B cell (primary cell): ENCODE results near the gene WDR43. TPM values are rescaled to one million over a fixed set of nuclear protein-coding genes. Genes with fewer than 3 reads are reported as not detected.

Source experiments
- ATAC-seq: fragments of 200-7000 bp; cut with Tn5 transposase; one replicate; pipeline ENCODE4 v1.10.0; 2021; ENCODE audit warnings: low read depth, mild to moderate bottlenecking, moderate number of reproducible peaks, moderate library complexity
- CTCF ChIA-PET: fragments of 350-600 bp; sonication (Branson Sonifier 250); formaldehyde crosslinking; loops from one replicate; lab custom pipeline; 2021; ENCODE audit warnings: antibody characterized with exemption, inconsistent platforms; lab: Charles Lee
- POLR2A ChIA-PET: fragments of 350-600 bp; sonication (Branson Sonifier 250); formaldehyde crosslinking; loops from one replicate; lab custom pipeline; 2021; ENCODE audit warnings: antibody characterized with exemption; lab: Charles Lee
- DNase-seq: peaks from one replicate; pipeline ENCODE4 v3.0.0; 2013
- H2AFZ ChIP-seq: 2 replicates; pipeline ENCODE4 v1.6.1; 2012; ENCODE audit warnings: mild to moderate bottlenecking, low read depth, low read length; ENCODE audit not compliant: insufficient read depth, poor library complexity, severe bottlenecking
- H3K27ac ChIP-seq, 2 donors: 1 replicate in 1 of 2; 2 replicates in 1 of 2; pipeline ENCODE4 v1.5.1; 2012 to 2013; ENCODE audit warnings: low read length in 2 of 2, mild to moderate bottlenecking in 2 of 2, moderate library complexity in 1 of 2
- H3K27me3 ChIP-seq, 4 experiments: fragments of 200-600 bp in 1 of 4; sonication (generic) in 1 of 4; replicated peaks in 1 of 4; 1 replicate in 2 of 4; 2 replicates in 2 of 4; pipeline versions ENCODE4 v1.6.1 to v1.7.0; 2013 to 2016; ENCODE audit warnings: low read length in 3 of 4, mild to moderate bottlenecking in 2 of 4, mixed read lengths in 1 of 4, moderate library complexity in 1 of 4; ENCODE audit not compliant: insufficient read depth in 4 of 4, control insufficient read depth in 3 of 4; ENCODE audit errors: control extremely low read depth in 1 of 4
- H3K36me3 ChIP-seq, 2 experiments: replicated peaks in 1 of 2; 1 replicate in 1 of 2; 2 replicates in 1 of 2; pipeline versions ENCODE4 v1.6.1 to v1.7.1; 2013; ENCODE audit warnings: low read length in 1 of 2; ENCODE audit not compliant: insufficient read depth in 2 of 2, control insufficient read depth in 1 of 2; ENCODE audit errors: control extremely low read depth in 1 of 2, extremely low read depth in 1 of 2
- H3K4me1 ChIP-seq, 2 donors: fragments of 200-600 bp in 1 of 2; sonication (generic) in 1 of 2; 1 replicate in 1 of 2; 2 replicates in 1 of 2; pipeline versions ENCODE4 v1.5.1 to v1.6.1; 2013 to 2017; ENCODE audit warnings: low read length in 2 of 2; ENCODE audit not compliant: control insufficient read depth in 2 of 2, insufficient read depth in 2 of 2
- H3K4me2 ChIP-seq: replicated peaks from 2 replicates; pipeline ENCODE3; 2012; ENCODE audit warnings: mild to moderate bottlenecking, low read depth, low read length; ENCODE audit not compliant: poor library complexity, severe bottlenecking
- H3K4me3 ChIP-seq, 5 experiments: fragments of 200-600 bp in 1 of 5; sonication (generic) in 1 of 5; 1 replicate in 3 of 5; 2 replicates in 2 of 5; pipeline versions ENCODE4 v1.5.1 to v1.7.0; 2011 to 2016; ENCODE audit warnings: low read length in 4 of 5, mild to moderate bottlenecking in 4 of 5, low read depth in 2 of 5, control low read depth in 1 of 5, moderate library complexity in 1 of 5; ENCODE audit not compliant: insufficient read depth in 1 of 5; ENCODE audit errors: control extremely low read depth in 1 of 5, extremely low read depth in 1 of 5
- H3K79me2 ChIP-seq: fragments of 200-600 bp; sonication (generic); one replicate; pipeline ENCODE4 v1.6.0; 2016; ENCODE audit warnings: low read length; ENCODE audit not compliant: control insufficient read depth, insufficient read depth
- H3K9ac ChIP-seq: fragments of 200-600 bp; sonication (generic); 2 replicates; pipeline ENCODE4 v1.6.1; 2017; ENCODE audit warnings: mild to moderate bottlenecking, low read length, moderate library complexity
- H3K9me3 ChIP-seq, 3 donors: one replicate each; pipeline versions ENCODE4 v1.6.1 to v1.7.1; 2013; ENCODE audit warnings: low read length in 2 of 3; ENCODE audit not compliant: control insufficient read depth in 2 of 3, insufficient read depth in 1 of 3; ENCODE audit errors: control extremely low read depth in 1 of 3
- H4K20me1 ChIP-seq: 2 replicates; pipeline ENCODE4 v1.6.0; 2012; ENCODE audit warnings: mild to moderate bottlenecking, low read length; ENCODE audit not compliant: insufficient read depth, control insufficient read depth, poor library complexity, severe bottlenecking
- H3K27ac Mint-ChIP-seq: one replicate; pipeline ENCODE4 v1.8.0; 2021; ENCODE audit warnings: mixed read lengths
- H3K27me3 Mint-ChIP-seq: one replicate; pipeline ENCODE4 v1.8.0; 2021; ENCODE audit warnings: mixed read lengths
- H3K4me1 Mint-ChIP-seq: one replicate; pipeline ENCODE4 v1.8.0; 2021; ENCODE audit warnings: mixed read lengths
- H3K4me3 Mint-ChIP-seq: one replicate; pipeline ENCODE4 v1.8.0; 2021; ENCODE audit warnings: mixed read lengths
- H3K9me3 Mint-ChIP-seq: one replicate; pipeline ENCODE4 v1.8.0; 2022; ENCODE audit warnings: mixed read lengths; ENCODE audit not compliant: insufficient read depth
- CTCF ChIP-seq: fragments of 200-600 bp; IDR thresholded peaks from one replicate; pipeline ENCODE4 v1.8.0; 2022; ENCODE audit warnings: antibody characterized with exemption, mild to moderate bottlenecking
- EZH2 ChIP-seq: IDR thresholded peaks from 2 replicates; pipeline ENCODE4 v1.6.1; 2012; ENCODE audit warnings: borderline replicate concordance, low read depth, mild to moderate bottlenecking, moderate library complexity, low read length; ENCODE audit not compliant: insufficient read depth, poor library complexity, severe bottlenecking
- WGBS: methylation state at CpG from one replicate; pipeline ENCODE4 v1.1.5; 2013; ENCODE audit warnings: missing lambda C conversion rate; ENCODE audit not compliant: insufficient coverage; 5-methylcytosine and 5-hydroxymethylcytosine counted together
- intact Hi-C: fragments of 100-400 bp; cut with micrococcal nuclease; formaldehyde crosslinking; loops from one replicate; pipeline ENCODE4 v1.10.0; 2022
- polyA plus RNA-seq: library from polyadenylated mRNA; depleted of rRNA; stranded (reverse); fragments of >200 nt; gene quantifications from 2 replicates; pipeline ENCODE4 v1.2.3, GENCODE V29; 2012
- total RNA-seq, 2 donors: library from RNA; stranded (reverse); fragments of 120-200 nt in 1 of 2; gene quantifications; 1 replicate in 1 of 2; 2 replicates in 1 of 2; pipeline versions ENCODE4 v1.2.3 to v1.2.4, GENCODE V29; 2013 to 2022

WDR43 gene
- total and polyA plus RNA-seq, 2 donors (not counting 1 experiment from before 2014, with no cell fraction given) = 22.5 to 51.0 TPM

GRCh38 chr2:28870146-28870891 is 24.1 kb upstream of the WDR43 start, which contains the start of gene TRMT61B:
Gene TRMT61B, minus strand, starts transcription at chr2:28870309. Its CDS starts 32 bp downstream, at chr2:28870277.
- Mint-ChIP-seq H3K27ac (peak within 1 kb of the TSS; percentile 100), H3K4me1 (peaks cover 29% of the 10 kb centered on the region), H3K9me3 (no peaks in the 10 kb centered on the region), H3K4me3 (peak within 1 kb of the TSS; percentile 99), H3K27me3 (peaks cover 2% of the 10 kb centered on the region)
- Histone ChIP-seq H3K4me3 (peak within 1 kb of the TSS; percentile 71 to 92 (median 90)), H3K27me3 (peaks cover 0 to 6% (median 0%) of the 10 kb centered on the region in 4 experiments), H3K27ac (peak within 1 kb of the TSS; percentile 85 to 94), H3K79me2 (peaks cover 42% of the 10 kb centered on the region), H3K36me3 (peaks cover 0 to 3% of the 10 kb centered on the region in 2 experiments), H2AFZ (peak within 1 kb of the TSS; percentile 91), H3K4me2 (peak within 1 kb of the TSS; percentile 75), H3K9ac (peak within 1 kb of the TSS; percentile 97), H4K20me1 (peaks cover 6% of the 10 kb centered on the region), H3K9me3 (no peaks in the 10 kb centered on the region), H3K4me1 (peaks cover 20 to 23% of the 10 kb centered on the region in 2 donors)
- CTCF ChIA-PET = interaction anchor here (1.0 to 2.6 kb wide), 5 partner anchors 21 to 303 kb away, joined by 3 to 10 read pairs (median 3); partner anchors contain the start of gene WDR43
- TF ChIP-seq CTCF (no peak), EZH2 (no peak)
- WGBS = under 1% methylated on average over 52 of the region's 57 CpGs
- intact Hi-C loops = loop anchor here (1.0 to 10.0 kb wide), 5 partner anchors 24 to 1786 kb away; partner anchors contain the start of genes KHK, PPP1CB, SPDYA and WDR43
- POLR2A ChIA-PET = interaction anchor here (0.8 to 2.5 kb wide), 6 partner anchors 24 to 1278 kb away, joined by 3 to 35 read pairs (median 4); partner anchors contain the start of genes BABAM2, PPP1CB, RBKS and WDR43
- DNase-seq = peak; percentile 98
- peak; percentile 96 for ATAC-seq
